HepG2 (cell line): ENCODE measurements around the gene SP6. TPM values are rescaled to one million over a fixed set of nuclear protein-coding genes. Genes with fewer than 3 reads are reported as not detected.

Experiments used
- CBFB ChIP-seq: sonication (generic); formaldehyde crosslinking; IDR thresholded peaks from 2 replicates; pipeline ENCODE4 v1.4.0; 2020; ENCODE audit warnings: missing genetic modification reagents
- HMGA1 ChIP-seq: sonication (generic); formaldehyde crosslinking; conservative IDR thresholded peaks from 2 replicates; pipeline ENCODE4 v1.4.0; 2020; ENCODE audit warnings: missing genetic modification reagents
- HNRNPUL1 ChIP-seq: fragments of 200-400 bp; formaldehyde crosslinking; IDR thresholded peaks from 2 replicates; pipeline ENCODE4 v1.6.1; 2017; ENCODE audit warnings: low read depth, mild to moderate bottlenecking, low read length, moderate library complexity
- HOXA3 ChIP-seq: sonication (generic); formaldehyde crosslinking; IDR thresholded peaks from 2 replicates; pipeline ENCODE4 v1.5.0; 2020; ENCODE audit warnings: missing genetic modification reagents
- ISL2 ChIP-seq: sonication (generic); formaldehyde crosslinking; IDR thresholded peaks from 2 replicates; pipeline ENCODE4 v1.5.0; 2020; ENCODE audit warnings: missing genetic modification reagents
- KLF15 ChIP-seq: sonication (generic); formaldehyde crosslinking; IDR thresholded peaks from 2 replicates; pipeline ENCODE4 v1.8.1; 2023; ENCODE audit warnings: borderline replicate concordance, mild to moderate bottlenecking, inconsistent platforms, missing genetic modification reagents, mixed read lengths
- NR2C2 ChIP-seq: sonication (generic); formaldehyde crosslinking; IDR thresholded peaks from 2 replicates; pipeline ENCODE4 v1.4.0; 2020; ENCODE audit warnings: missing genetic modification reagents, mild to moderate bottlenecking, moderate library complexity, borderline replicate concordance
- ONECUT2 ChIP-seq: sonication (generic); formaldehyde crosslinking; IDR thresholded peaks from 2 replicates; pipeline ENCODE4 v1.4.0; 2020; ENCODE audit warnings: missing genetic modification reagents
- RARA ChIP-seq: IDR thresholded peaks from 2 replicates; pipeline ENCODE4 v1.6.1; 2016; ENCODE audit warnings: missing genetic modification reagents, missing compliant biosample characterization
- THYN1 ChIP-seq: sonication (generic); formaldehyde crosslinking; IDR thresholded peaks from 2 replicates; pipeline ENCODE4 v1.8.1; 2023; ENCODE audit warnings: low read depth, mild to moderate bottlenecking, moderate library complexity, missing genetic modification reagents, borderline replicate concordance
- ZBTB20 ChIP-seq: sonication (generic); formaldehyde crosslinking; IDR thresholded peaks from 2 replicates; pipeline ENCODE4 v1.8.1; 2023; ENCODE audit warnings: missing genetic modification reagents, low read depth, mild to moderate bottlenecking, borderline replicate concordance
- ZNF264 ChIP-seq: sonication (generic); formaldehyde crosslinking; IDR thresholded peaks from 2 replicates; pipeline ENCODE4 v1.4.0; 2020; ENCODE audit warnings: missing genetic modification reagents
- ZNF616 ChIP-seq: sonication (generic); formaldehyde crosslinking; IDR thresholded peaks from 2 replicates; pipeline ENCODE4 v1.5.0; 2020; ENCODE audit warnings: low read depth, mild to moderate bottlenecking, missing genetic modification reagents
- ZNF75D ChIP-seq: sonication (generic); formaldehyde crosslinking; IDR thresholded peaks from 2 replicates; pipeline ENCODE4 v1.8.1; 2023; ENCODE audit warnings: missing genetic modification reagents, mild to moderate bottlenecking, borderline replicate concordance
- ZNF839 ChIP-seq: sonication (generic); formaldehyde crosslinking; IDR thresholded peaks from 2 replicates; pipeline ENCODE4 v1.4.0; 2020; ENCODE audit warnings: missing genetic modification reagents, mild to moderate bottlenecking, borderline replicate concordance
- polyA plus RNA-seq, 8 experiments: library from polyadenylated mRNA; depleted of rRNA in 3 of 8; stranded (reverse) in 7 of 8; unstranded in 1 of 8; fragments of >200 nt; fragmentation: Illumina TruSeq in 4 of 8; extraction: Trizol in 4 of 8; gene quantifications; 2 replicates each; pipeline versions ENCODE4 v1.2.1 to v1.2.3, GENCODE V29; 2011 to 2016; ENCODE audit warnings: low read depth in 4 of 8, missing spikeins in 1 of 8, mixed read lengths in 1 of 8; ENCODE audit not compliant: insufficient read depth in 1 of 8
- total RNA-seq, 5 experiments: library from RNA; depleted of rRNA; stranded (reverse); fragments of >200 nt; fragmentation: Illumina TruSeq; extraction: Trizol; gene quantifications; 2 replicates each; pipeline ENCODE4 v1.2.3, GENCODE V29; 2016; ENCODE audit warnings: low read depth in 1 of 5
- TF ChIP-seq, protein P1 (sequence below): sonication (generic); formaldehyde crosslinking; IDR thresholded peaks from 2 replicates; pipeline ENCODE4 v1.4.0; 2020; ENCODE audit warnings: missing genetic modification reagents, low read depth, mild to moderate bottlenecking, borderline replicate concordance
- TF ChIP-seq, protein P2 (sequence below): sonication (generic); formaldehyde crosslinking; IDR thresholded peaks from 2 replicates; pipeline ENCODE4 v1.9.0; 2021; ENCODE audit warnings: missing genetic modification reagents, mild to moderate bottlenecking, borderline replicate concordance
- TF ChIP-seq, protein P3 (sequence below): IDR thresholded peaks from 2 replicates; pipeline ENCODE4 v1.6.1; 2016; ENCODE audit warnings: mild to moderate bottlenecking
- TF ChIP-seq, protein P4 (sequence below): sonication (generic); formaldehyde crosslinking; IDR thresholded peaks from 2 replicates; pipeline ENCODE4 v1.5.1; 2020; ENCODE audit warnings: missing genetic modification reagents, mild to moderate bottlenecking, borderline replicate concordance
- TF ChIP-seq, protein P5 (sequence below): sonication (generic); formaldehyde crosslinking; conservative IDR thresholded peaks from 2 replicates; pipeline ENCODE4 v1.5.0; 2020; ENCODE audit warnings: missing genetic modification reagents
- TF ChIP-seq, protein P6 (sequence below): sonication (generic); formaldehyde crosslinking; IDR thresholded peaks from 2 replicates; pipeline ENCODE4 v1.4.0; 2020; ENCODE audit warnings: mild to moderate bottlenecking, missing genetic modification reagents

The SP6 gene
- total and polyA plus RNA-seq, 2 of the 13 experiments (the other 11 are each of a cell fraction or from before 2014, with no cell fraction given) = 0.07 TPM

DNA sequence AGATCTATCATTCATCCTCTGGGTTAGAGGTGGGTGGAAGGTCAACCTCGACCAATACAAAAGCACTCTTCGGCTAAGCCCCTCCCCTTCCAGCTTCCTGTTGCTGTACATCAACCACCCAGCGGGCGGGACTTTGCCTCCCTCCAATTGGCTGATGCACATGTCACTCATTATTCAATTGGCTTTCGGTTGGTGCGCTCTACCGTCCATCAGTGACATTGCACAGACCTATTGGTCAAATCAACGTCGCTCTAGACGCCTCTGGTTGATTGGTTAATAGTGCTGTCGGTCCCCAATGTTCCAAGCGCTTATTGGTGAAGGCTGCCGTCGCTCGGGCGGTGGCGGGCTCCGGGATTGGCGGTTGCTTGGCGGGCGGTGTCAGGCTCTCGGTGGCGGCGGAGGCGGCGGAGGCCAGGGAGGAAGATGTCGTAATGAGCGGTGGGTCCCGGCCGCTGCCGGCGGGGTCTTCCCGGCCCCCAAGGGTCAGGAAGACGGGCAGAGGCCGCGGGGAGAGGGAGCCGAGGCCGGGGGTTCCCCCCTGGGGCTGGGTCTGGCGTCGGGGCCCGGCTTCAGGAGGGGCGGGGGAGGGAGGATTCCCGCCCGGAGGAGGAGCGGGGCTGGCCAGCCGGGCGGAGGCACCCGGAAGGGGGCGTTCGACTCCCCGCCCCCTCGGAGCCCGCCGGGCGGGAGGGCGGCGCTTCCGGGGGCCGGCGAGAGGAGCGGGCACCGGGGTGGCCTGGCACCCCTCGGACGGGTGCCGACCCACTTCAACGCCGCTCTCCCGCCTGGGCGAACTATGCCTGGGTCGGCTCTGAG is 45.1 kb upstream of the SP6 start, which contains the start of gene SP2 (continued):
- no peak for TF ChIP-seq KLF15 (CRISPR knock-in tag)
- no peak for TF ChIP-seq HMGA1
- TF ChIP-seq, protein P1, sequence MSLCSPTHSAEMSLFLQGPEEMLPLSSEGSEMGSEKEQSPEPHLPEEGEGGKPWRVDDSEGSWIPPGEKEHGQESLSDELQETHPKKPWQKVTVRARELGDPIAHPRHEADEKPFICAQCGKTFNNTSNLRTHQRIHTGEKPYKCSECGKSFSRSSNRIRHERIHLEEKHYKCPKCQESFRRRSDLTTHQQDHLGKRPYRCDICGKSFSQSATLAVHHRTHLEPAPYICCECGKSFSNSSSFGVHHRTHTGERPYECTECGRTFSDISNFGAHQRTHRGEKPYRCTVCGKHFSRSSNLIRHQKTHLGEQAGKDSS (CRISPR knock-in tag) = 0 out of 2 replicates have a peak, but pooled peaks have one; percentile 2
- TF ChIP-seq, protein P2, sequence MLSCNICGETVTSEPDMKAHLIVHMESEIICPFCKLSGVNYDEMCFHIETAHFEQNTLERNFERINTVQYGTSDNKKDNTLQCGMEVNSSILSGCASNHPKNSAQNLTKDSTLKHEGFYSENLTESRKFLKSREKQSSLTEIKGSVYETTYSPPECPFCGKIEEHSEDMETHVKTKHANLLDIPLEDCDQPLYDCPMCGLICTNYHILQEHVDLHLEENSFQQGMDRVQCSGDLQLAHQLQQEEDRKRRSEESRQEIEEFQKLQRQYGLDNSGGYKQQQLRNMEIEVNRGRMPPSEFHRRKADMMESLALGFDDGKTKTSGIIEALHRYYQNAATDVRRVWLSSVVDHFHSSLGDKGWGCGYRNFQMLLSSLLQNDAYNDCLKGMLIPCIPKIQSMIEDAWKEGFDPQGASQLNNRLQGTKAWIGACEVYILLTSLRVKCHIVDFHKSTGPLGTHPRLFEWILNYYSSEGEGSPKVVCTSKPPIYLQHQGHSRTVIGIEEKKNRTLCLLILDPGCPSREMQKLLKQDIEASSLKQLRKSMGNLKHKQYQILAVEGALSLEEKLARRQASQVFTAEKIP (CRISPR knock-in tag) = no peak
- TF ChIP-seq ISL2 (CRISPR knock-in tag) = peak; percentile 59; the same call in 1 of the 2 replicates
- TF ChIP-seq, protein P3, sequence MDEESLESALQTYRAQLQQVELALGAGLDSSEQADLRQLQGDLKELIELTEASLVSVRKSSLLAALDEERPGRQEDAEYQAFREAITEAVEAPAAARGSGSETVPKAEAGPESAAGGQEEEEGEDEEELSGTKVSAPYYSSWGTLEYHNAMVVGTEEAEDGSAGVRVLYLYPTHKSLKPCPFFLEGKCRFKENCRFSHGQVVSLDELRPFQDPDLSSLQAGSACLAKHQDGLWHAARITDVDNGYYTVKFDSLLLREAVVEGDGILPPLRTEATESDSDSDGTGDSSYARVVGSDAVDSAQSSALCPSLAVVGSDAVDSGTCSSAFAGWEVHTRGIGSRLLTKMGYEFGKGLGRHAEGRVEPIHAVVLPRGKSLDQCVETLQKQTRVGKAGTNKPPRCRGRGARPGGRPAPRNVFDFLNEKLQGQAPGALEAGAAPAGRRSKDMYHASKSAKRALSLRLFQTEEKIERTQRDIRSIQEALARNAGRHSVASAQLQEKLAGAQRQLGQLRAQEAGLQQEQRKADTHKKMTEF (CRISPR knock-in tag) = peak; percentile 78; the same call in 1 of the 2 replicates
- no peak for TF ChIP-seq ZNF839 (CRISPR knock-in tag)
- TF ChIP-seq, protein P4, sequence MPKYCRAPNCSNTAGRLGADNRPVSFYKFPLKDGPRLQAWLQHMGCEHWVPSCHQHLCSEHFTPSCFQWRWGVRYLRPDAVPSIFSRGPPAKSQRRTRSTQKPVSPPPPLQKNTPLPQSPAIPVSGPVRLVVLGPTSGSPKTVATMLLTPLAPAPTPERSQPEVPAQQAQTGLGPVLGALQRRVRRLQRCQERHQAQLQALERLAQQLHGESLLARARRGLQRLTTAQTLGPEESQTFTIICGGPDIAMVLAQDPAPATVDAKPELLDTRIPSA (CRISPR knock-in tag) = no peak; the same call in 1 of the 2 replicates
- peak; percentile 38; the same call in 1 of the 2 replicates for TF ChIP-seq HOXA3
- no peak for TF ChIP-seq ZNF75D
- TF ChIP-seq, protein P5, sequence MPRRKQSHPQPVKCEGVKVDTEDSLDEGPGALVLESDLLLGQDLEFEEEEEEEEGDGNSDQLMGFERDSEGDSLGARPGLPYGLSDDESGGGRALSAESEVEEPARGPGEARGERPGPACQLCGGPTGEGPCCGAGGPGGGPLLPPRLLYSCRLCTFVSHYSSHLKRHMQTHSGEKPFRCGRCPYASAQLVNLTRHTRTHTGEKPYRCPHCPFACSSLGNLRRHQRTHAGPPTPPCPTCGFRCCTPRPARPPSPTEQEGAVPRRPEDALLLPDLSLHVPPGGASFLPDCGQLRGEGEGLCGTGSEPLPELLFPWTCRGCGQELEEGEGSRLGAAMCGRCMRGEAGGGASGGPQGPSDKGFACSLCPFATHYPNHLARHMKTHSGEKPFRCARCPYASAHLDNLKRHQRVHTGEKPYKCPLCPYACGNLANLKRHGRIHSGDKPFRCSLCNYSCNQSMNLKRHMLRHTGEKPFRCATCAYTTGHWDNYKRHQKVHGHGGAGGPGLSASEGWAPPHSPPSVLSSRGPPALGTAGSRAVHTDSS (CRISPR knock-in tag) = no peak
- TF ChIP-seq, protein P6, sequence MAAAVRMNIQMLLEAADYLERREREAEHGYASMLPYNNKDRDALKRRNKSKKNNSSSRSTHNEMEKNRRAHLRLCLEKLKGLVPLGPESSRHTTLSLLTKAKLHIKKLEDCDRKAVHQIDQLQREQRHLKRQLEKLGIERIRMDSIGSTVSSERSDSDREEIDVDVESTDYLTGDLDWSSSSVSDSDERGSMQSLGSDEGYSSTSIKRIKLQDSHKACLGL (CRISPR knock-in tag) = peak; percentile 77
- no peak for TF ChIP-seq ZNF616 (CRISPR knock-in tag)
- TF ChIP-seq THYN1 (CRISPR knock-in tag) = no peak
- no peak; the same call in 1 of the 2 replicates for TF ChIP-seq ZNF264
- peak; percentile 60; the same call in 1 of the 2 replicates for TF ChIP-seq ZBTB20 (CRISPR knock-in tag)
- TF ChIP-seq HNRNPUL1 = no peak
- no peak for TF ChIP-seq ONECUT2 (CRISPR knock-in tag)
- TF ChIP-seq NR2C2 (CRISPR knock-in tag) = peak; percentile 99
- no peak for TF ChIP-seq RARA (CRISPR knock-in tag)
- 0 out of 2 replicates have a peak, but pooled peaks have one; percentile 5 for TF ChIP-seq CBFB
